IMR-90 (cell line): ENCODE results near the gene VWA8. TPM values are rescaled to one million over a fixed set of nuclear protein-coding genes. Genes with fewer than 3 reads are reported as not detected.

ENCODE experiments used
- ATAC-seq: fragments of 200-7000 bp; cut with Tn5 transposase; 2 replicates; pipeline ENCODE4 v1.9.1; 2020; ENCODE audit warnings: low read depth, mild to moderate bottlenecking, moderate library complexity
- BruUV-seq: library from RNA; stranded (reverse); fragments of 400-500 nt; replicated peaks from 2 replicates; lab custom pipeline; 2021; lab: Mats Ljungman, UMichigan
- CTCF ChIA-PET: fragments of 300-600 bp; formaldehyde crosslinking; extraction: SDS; loops from one replicate; lab custom pipeline; 2021; ENCODE audit warnings: antibody characterized with exemption; lab: Yijun Ruan, JAX
- POLR2A ChIA-PET: fragments of 300-600 bp; sonication (Branson Sonifier 250); formaldehyde crosslinking; loops from one replicate; lab custom pipeline; 2022; ENCODE audit warnings: antibody characterized with exemption; ENCODE audit not compliant: unreplicated experiment; lab: Charles Lee
- DNase-seq: peaks from one replicate; pipeline ENCODE4 v3.0.0; 2013
- H2AFZ ChIP-seq: replicated peaks from 2 replicates; pipeline ENCODE3; 2013; ENCODE audit warnings: low read length, mild to moderate bottlenecking; ENCODE audit not compliant: poor library complexity
- H2AK5ac ChIP-seq: 2 replicates; pipeline ENCODE4 v1.6.1; 2013; ENCODE audit warnings: low read depth, low read length, inconsistent platforms
- H2AK9ac ChIP-seq: replicated peaks from 2 replicates; pipeline ENCODE3; 2013; ENCODE audit warnings: mild to moderate bottlenecking, low read depth, low read length, moderate library complexity; ENCODE audit not compliant: poor library complexity
- H2BK120ac ChIP-seq: 2 replicates; pipeline ENCODE4 v1.6.1; 2013; ENCODE audit warnings: low read depth, low read length, inconsistent platforms
- H2BK15ac ChIP-seq: 3 replicates; pipeline ENCODE4 v1.6.1; 2013; ENCODE audit warnings: low read depth, low read length, inconsistent platforms
- H2BK20ac ChIP-seq: 2 replicates; pipeline ENCODE4 v1.6.1; 2013; ENCODE audit warnings: low read depth, mild to moderate bottlenecking, inconsistent platforms, low read length, moderate library complexity
- H2BK5ac ChIP-seq: 2 replicates; pipeline ENCODE4 v1.6.1; 2013; ENCODE audit warnings: mild to moderate bottlenecking, low read depth, low read length, inconsistent platforms; ENCODE audit not compliant: poor library complexity, severe bottlenecking
- H3K14ac ChIP-seq: replicated peaks from 2 replicates; pipeline ENCODE4 v1.6.1; 2013; ENCODE audit warnings: low read depth, low read length, inconsistent platforms
- H3K18ac ChIP-seq: 2 replicates; pipeline ENCODE4 v1.6.1; 2013; ENCODE audit warnings: low read depth, low read length, control low read depth
- H3K23ac ChIP-seq: 2 replicates; pipeline ENCODE4 v1.6.1; 2013; ENCODE audit warnings: low read depth, low read length, inconsistent platforms
- H3K27ac ChIP-seq: 2 replicates; pipeline ENCODE4 v1.5.1; 2013; ENCODE audit warnings: mild to moderate bottlenecking, control low read depth, low read length; ENCODE audit not compliant: insufficient read depth
- H3K27me3 ChIP-seq: 2 replicates; pipeline ENCODE4 v1.6.1; 2013; ENCODE audit warnings: low read length; ENCODE audit not compliant: control insufficient read depth, insufficient read depth
- H3K36me3 ChIP-seq: 2 replicates; pipeline ENCODE4 v1.6.1; 2013; ENCODE audit warnings: low read length, mixed read lengths; ENCODE audit not compliant: control insufficient read depth, insufficient read depth
- H3K4ac ChIP-seq: 2 replicates; pipeline ENCODE4 v1.6.1; 2013; ENCODE audit warnings: low read depth, low read length, inconsistent platforms
- H3K4me1 ChIP-seq: 2 replicates; pipeline ENCODE4 v1.6.1; 2013; ENCODE audit warnings: low read length, mixed read lengths; ENCODE audit not compliant: control insufficient read depth, insufficient read depth
- H3K4me2 ChIP-seq: 2 replicates; pipeline ENCODE4 v1.6.1; 2013; ENCODE audit warnings: low read depth, mild to moderate bottlenecking, control low read depth, low read length, moderate library complexity
- H3K4me3 ChIP-seq: 2 replicates; pipeline ENCODE4 v1.5.1; 2013; ENCODE audit warnings: low read depth, mild to moderate bottlenecking, control low read depth, low read length, moderate library complexity; ENCODE audit not compliant: insufficient read depth
- H3K56ac ChIP-seq: 2 replicates; pipeline ENCODE4 v1.6.1; 2013; ENCODE audit warnings: low read length, inconsistent platforms; ENCODE audit not compliant: insufficient read depth; ENCODE audit errors: extremely low read depth
- H3K79me1 ChIP-seq, 2 experiments: 2 replicates each; pipeline ENCODE4 v1.6.1; 2013; ENCODE audit warnings: low read length in 2 of 2, inconsistent platforms in 1 of 2, low read depth in 1 of 2
- H3K9ac ChIP-seq: 2 replicates; pipeline ENCODE4 v1.6.1; 2013; ENCODE audit warnings: low read depth, low read length, control low read depth
- H3K9me1 ChIP-seq: 2 replicates; pipeline ENCODE4 v1.6.1; 2013; ENCODE audit warnings: low read length, inconsistent platforms; ENCODE audit not compliant: insufficient read depth
- H3K9me3 ChIP-seq: 2 replicates; pipeline ENCODE4 v1.6.1; 2013; ENCODE audit warnings: low read length; ENCODE audit not compliant: control insufficient read depth, insufficient read depth
- H4K20me1 ChIP-seq: 2 replicates; pipeline ENCODE4 v1.6.1; 2013; ENCODE audit warnings: low read length, inconsistent platforms; ENCODE audit not compliant: insufficient read depth
- H4K5ac ChIP-seq: 2 replicates; pipeline ENCODE4 v1.6.1; 2013; ENCODE audit warnings: mild to moderate bottlenecking, low read depth, low read length, control low read depth
- H4K8ac ChIP-seq, 2 experiments: 2 replicates each; pipeline ENCODE4 v1.6.1; 2013; ENCODE audit warnings: low read depth in 2 of 2, low read length in 2 of 2, control low read depth in 1 of 2, inconsistent platforms in 1 of 2
- H4K91ac ChIP-seq: 2 replicates; pipeline ENCODE4 v1.6.1; 2013; ENCODE audit warnings: low read depth, low read length, inconsistent platforms; ENCODE audit not compliant: insufficient read depth
- BHLHE40 ChIP-seq: fragments of 150-350 bp; IDR thresholded peaks from 2 replicates; pipeline ENCODE4 v1.6.1; 2016; ENCODE audit warnings: mild to moderate bottlenecking, low read depth, low read length
- CEBPB ChIP-seq: IDR thresholded peaks from 2 replicates; pipeline ENCODE4 v1.6.1; 2012; ENCODE audit warnings: low read depth, low read length, improper control_type of control experiment
- CHD1 ChIP-seq: IDR thresholded peaks from 2 replicates; pipeline ENCODE4 v1.6.1; 2012; ENCODE audit warnings: low read depth, low read length, improper control_type of control experiment
- FOS ChIP-seq: fragments of 150-350 bp; IDR thresholded peaks from 2 replicates; pipeline ENCODE4 v1.6.1; 2016; ENCODE audit warnings: low read depth, low read length
- MAFK ChIP-seq: IDR thresholded peaks from 2 replicates; pipeline ENCODE4 v1.6.1; 2012; ENCODE audit warnings: low read depth, low read length, improper control_type of control experiment
- MAZ ChIP-seq: IDR thresholded peaks from 2 replicates; pipeline ENCODE4 v1.6.1; 2012; ENCODE audit warnings: low read depth, mild to moderate bottlenecking, low read length, improper control_type of control experiment, moderate library complexity, borderline replicate concordance
- MXI1 ChIP-seq: IDR thresholded peaks from 2 replicates; pipeline ENCODE4 v1.6.1; 2012; ENCODE audit warnings: low read depth, mild to moderate bottlenecking, low read length, moderate library complexity, borderline replicate concordance
- NFE2L2 ChIP-seq: fragments of 150-350 bp; IDR thresholded peaks from 2 replicates; pipeline ENCODE4 v1.6.1; 2016; ENCODE audit warnings: low read depth, mild to moderate bottlenecking, low read length
- POLR2A ChIP-seq: IDR thresholded peaks from 2 replicates; pipeline ENCODE4 v1.6.1; 2012; ENCODE audit warnings: mild to moderate bottlenecking, low read depth, low read length
- RAD21 ChIP-seq: IDR thresholded peaks from 2 replicates; pipeline ENCODE4 v1.6.1; 2012; ENCODE audit warnings: low read length, improper control_type of control experiment
- RCOR1 ChIP-seq: IDR thresholded peaks from 2 replicates; pipeline ENCODE4 v1.6.1; 2012; ENCODE audit warnings: mild to moderate bottlenecking, low read length, improper control_type of control experiment; ENCODE audit not compliant: insufficient replicate concordance
- RFX5 ChIP-seq: IDR thresholded peaks from 2 replicates; pipeline ENCODE4 v1.8.0; 2012; ENCODE audit warnings: low read depth, mild to moderate bottlenecking, low read length, moderate library complexity
- SMC3 ChIP-seq: fragments of 150-350 bp; IDR thresholded peaks from 2 replicates; pipeline ENCODE4 v1.6.1; 2016; ENCODE audit warnings: low read depth, mild to moderate bottlenecking, antibody characterized with exemption, low read length, moderate library complexity
- USF2 ChIP-seq: fragments of 150-350 bp; IDR thresholded peaks from 2 replicates; pipeline ENCODE4 v1.6.1; 2017; ENCODE audit warnings: mild to moderate bottlenecking, antibody characterized with exemption, low read length, low read depth
- dilution Hi-C: fragments of 300-500 bp; cut with HindIII; formaldehyde crosslinking; loops from one replicate; pipeline ENCODE4 v1.14.3; 2018; ENCODE audit warnings: low sequenced_read_pairs; ENCODE audit not compliant: unreplicated experiment
- in situ Hi-C: fragments of 300-500 bp; cut with MboI; formaldehyde crosslinking; loops from 3 replicates; pipeline ENCODE4 v1.14.3; 2019; ENCODE audit warnings: low sequenced_read_pairs, inconsistent platforms, mixed read lengths
- intact Hi-C: fragments of 100-400 bp; cut with micrococcal nuclease; formaldehyde crosslinking; loops from 2 replicates; pipeline ENCODE4 v1.10.0; 2022
- polyA plus RNA-seq, 3 experiments: library from polyadenylated mRNA; depleted of rRNA; stranded (reverse); fragments of >200 nt; gene quantifications; 2 replicates each; pipeline ENCODE4 v1.2.3, GENCODE V29; 2012; ENCODE audit warnings: low replicate concordance in 1 of 3
- total RNA-seq: library from RNA; depleted of rRNA; stranded (reverse); fragments of >200 nt; gene quantifications from 2 replicates; pipeline ENCODE4 v1.2.3, GENCODE V29; 2012
- TF ChIP-seq, protein P1 (sequence below): conservative IDR thresholded peaks from 2 replicates; pipeline ENCODE4 v1.5.1; 2012; ENCODE audit warnings: mild to moderate bottlenecking, low read depth, low read length, improper control_type of control experiment
- TF ChIP-seq, protein P2 (sequence below): fragments of 150-350 bp; IDR thresholded peaks from 2 replicates; pipeline ENCODE4 v1.6.1; 2016; ENCODE audit warnings: low read depth, mild to moderate bottlenecking, low read length, moderate library complexity, borderline replicate concordance

The VWA8 gene
- total and polyA plus RNA-seq, 2 of the 4 experiments (the other 2 are of a cell fraction): 5.9 to 18.3 TPM

GRCh38 chr13:41945926-41946325, 15.0 kb downstream of the VWA8 start:
- Histone ChIP-seq H4K20me1 (peaks cover 6% of the 10 kb centered on the region; the same call in 1 of the 2 replicates), H3K9me3 (no peaks in the 10 kb centered on the region), H4K8ac (no peak overlapping the region), H3K56ac (no peak overlapping the region), H2BK15ac (no peak overlapping the region), H2BK5ac (no peak overlapping the region), H3K27ac (no peak overlapping the region), H4K5ac (no peak overlapping the region), H2AK5ac (no peak overlapping the region), H3K4me2 (no peak overlapping the region), H3K9me1 (0 out of 2 replicates have a peak, but pooled peaks cover 4% of the 10 kb centered on the region), H3K4ac (no peak overlapping the region), H2BK20ac (no peak overlapping the region), H2BK120ac (no peak overlapping the region), H2AK9ac (no peak overlapping the region), H3K23ac (no peak overlapping the region), H3K4me1 (peaks cover 5% of the 10 kb centered on the region; the same call in 1 of the 2 replicates), H3K36me3 (peaks cover 2% of the 10 kb centered on the region; the same call in 1 of the 2 replicates), H3K14ac (no peak overlapping the region), H3K9ac (no peak overlapping the region), H3K18ac (no peak overlapping the region), H4K91ac (no peak overlapping the region), H2AFZ (no peak overlapping the region), H3K27me3 (no peaks in the 10 kb centered on the region), H3K4me3 (no peak overlapping the region), H3K79me1 (peaks cover 11 to 29% of the 10 kb centered on the region in 2 experiments; a peak in 3 of 4 replicates)
- dilution Hi-C loops: no loop called here
- in situ Hi-C loops: no loop called here
- intact Hi-C loops: loop anchor here (10.0 kb wide), 1 partner anchor 281 kb away; no protein-coding TSS in a partner anchor
- no TSS peak for BruUV-seq
- TF ChIP-seq POLR2A (no peak), SMC3 (no peak), MAZ (no peak), BHLHE40 (no peak), FOS (no peak), RAD21 (no peak), CEBPB (no peak), CHD1 (no peak), RFX5 (no peak), RCOR1 (no peak), NFE2L2 (no peak), USF2 (no peak), MXI1 (no peak), MAFK (no peak)
- TF ChIP-seq, protein P1, sequence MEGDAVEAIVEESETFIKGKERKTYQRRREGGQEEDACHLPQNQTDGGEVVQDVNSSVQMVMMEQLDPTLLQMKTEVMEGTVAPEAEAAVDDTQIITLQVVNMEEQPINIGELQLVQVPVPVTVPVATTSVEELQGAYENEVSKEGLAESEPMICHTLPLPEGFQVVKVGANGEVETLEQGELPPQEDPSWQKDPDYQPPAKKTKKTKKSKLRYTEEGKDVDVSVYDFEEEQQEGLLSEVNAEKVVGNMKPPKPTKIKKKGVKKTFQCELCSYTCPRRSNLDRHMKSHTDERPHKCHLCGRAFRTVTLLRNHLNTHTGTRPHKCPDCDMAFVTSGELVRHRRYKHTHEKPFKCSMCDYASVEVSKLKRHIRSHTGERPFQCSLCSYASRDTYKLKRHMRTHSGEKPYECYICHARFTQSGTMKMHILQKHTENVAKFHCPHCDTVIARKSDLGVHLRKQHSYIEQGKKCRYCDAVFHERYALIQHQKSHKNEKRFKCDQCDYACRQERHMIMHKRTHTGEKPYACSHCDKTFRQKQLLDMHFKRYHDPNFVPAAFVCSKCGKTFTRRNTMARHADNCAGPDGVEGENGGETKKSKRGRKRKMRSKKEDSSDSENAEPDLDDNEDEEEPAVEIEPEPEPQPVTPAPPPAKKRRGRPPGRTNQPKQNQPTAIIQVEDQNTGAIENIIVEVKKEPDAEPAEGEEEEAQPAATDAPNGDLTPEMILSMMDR: no peak
- TF ChIP-seq, protein P2, sequence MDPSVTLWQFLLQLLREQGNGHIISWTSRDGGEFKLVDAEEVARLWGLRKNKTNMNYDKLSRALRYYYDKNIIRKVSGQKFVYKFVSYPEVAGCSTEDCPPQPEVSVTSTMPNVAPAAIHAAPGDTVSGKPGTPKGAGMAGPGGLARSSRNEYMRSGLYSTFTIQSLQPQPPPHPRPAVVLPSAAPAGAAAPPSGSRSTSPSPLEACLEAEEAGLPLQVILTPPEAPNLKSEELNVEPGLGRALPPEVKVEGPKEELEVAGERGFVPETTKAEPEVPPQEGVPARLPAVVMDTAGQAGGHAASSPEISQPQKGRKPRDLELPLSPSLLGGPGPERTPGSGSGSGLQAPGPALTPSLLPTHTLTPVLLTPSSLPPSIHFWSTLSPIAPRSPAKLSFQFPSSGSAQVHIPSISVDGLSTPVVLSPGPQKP: no peak
- ATAC-seq (no peak), DNase-seq (no peak)
- ChIA-PET POLR2A (interaction anchor here (0.5 kb wide), 1 partner anchor 26 kb away, joined by 3 read pairs; no protein-coding TSS in a partner anchor), CTCF (no interaction called here)
